ENCODE data around the gene DTL.
"Not testable (repeated sequence)": the region's sequence is repeated elsewhere in the genome, so short reads cannot be mapped to it uniquely, and the experiment has no call there.

Gene DTL

GRCh38 chr1:212035123-212035834 is at the start of gene DTL, which contains the start of gene INTS7:
DTL (plus strand) TSS chr1:212035748; CDS start chr1:212035891, 143 bp downstream.
INTS7 (minus strand) TSS chr1:212035557; CDS start chr1:212035437, 120 bp downstream.
- DNase-seq = peak; percentile 100

GRCh38 chr1:211986628-211987254 is 48.8 kb upstream of the DTL start:
- DNase-seq = no peak

GRCh38 chr1:211991695-211992094 is 43.9 kb upstream of the DTL start:
- DNase-seq = no peak

- DNase-seq = not testable (repeated sequence)
Measured at GRCh38 chr1:211997426-211997825, 38.1 kb upstream of the DTL start.

- DNase-seq = no peak
Measured at GRCh38 chr1:212002536-212002935, 33.0 kb upstream of the DTL start.

GRCh38 chr1:212004895-212005608 is 30.5 kb upstream of the DTL start:
- no peak for DNase-seq

GRCh38 chr1:212007178-212007577 is 28.4 kb upstream of the DTL start:
- no peak for DNase-seq

- DNase-seq = no peak
Measured at GRCh38 chr1:212007886-212008285, 27.7 kb upstream of the DTL start.

- DNase-seq = no peak
Measured at GRCh38 chr1:212009561-212009960, 26.0 kb upstream of the DTL start.

- DNase-seq = no peak
Measured at GRCh38 chr1:212010004-212010403, 25.5 kb upstream of the DTL start.

GRCh38 chr1:212012034-212012740 is 23.4 kb upstream of the DTL start:
- peak; percentile 35 for DNase-seq

GRCh38 chr1:212013672-212014071 is 21.9 kb upstream of the DTL start:
- no peak for DNase-seq

GRCh38 chr1:212020975-212021374 is 14.6 kb upstream of the DTL start:
- DNase-seq = no peak

- no peak for DNase-seq
Measured at GRCh38 chr1:212021563-212021962, 14.0 kb upstream of the DTL start.

GRCh38 chr1:212022908-212023307 is 12.6 kb upstream of the DTL start:
- not testable (repeated sequence) for DNase-seq

- DNase-seq = no peak
Measured at GRCh38 chr1:212024469-212025149, 10.9 kb upstream of the DTL start.

- DNase-seq = not testable (repeated sequence)
Measured at GRCh38 chr1:212027727-212028126, 7.8 kb upstream of the DTL start.

GRCh38 chr1:212030936-212031528 is 4.5 kb upstream of the DTL start:
- no peak for DNase-seq

GRCh38 chr1:212034516-212035122 is 929 bp upstream of the DTL start:
- peak; percentile 48 for DNase-seq

- DNase-seq = no peak
Measured at GRCh38 chr1:212035835-212036605, 472 bp downstream of the DTL start.

- DNase-seq = no peak
Measured at GRCh38 chr1:212037900-212038299, 2.4 kb downstream of the DTL start.
